GM12874 (cell line): ENCODE measurements around the gene SCGN.
A peak's percentile ranks its signal among the peaks of the same experiment; 100 is the strongest.

Experiments used
- TF ChIP-seq, protein P1 (sequence below): IDR thresholded peaks from 2 replicates; pipeline ENCODE4 v1.5.1; 2011; ENCODE audit warnings: low read depth, mild to moderate bottlenecking, control low read depth, low read length, moderate library complexity; ENCODE audit not compliant: insufficient read depth

The SCGN gene

DNA sequence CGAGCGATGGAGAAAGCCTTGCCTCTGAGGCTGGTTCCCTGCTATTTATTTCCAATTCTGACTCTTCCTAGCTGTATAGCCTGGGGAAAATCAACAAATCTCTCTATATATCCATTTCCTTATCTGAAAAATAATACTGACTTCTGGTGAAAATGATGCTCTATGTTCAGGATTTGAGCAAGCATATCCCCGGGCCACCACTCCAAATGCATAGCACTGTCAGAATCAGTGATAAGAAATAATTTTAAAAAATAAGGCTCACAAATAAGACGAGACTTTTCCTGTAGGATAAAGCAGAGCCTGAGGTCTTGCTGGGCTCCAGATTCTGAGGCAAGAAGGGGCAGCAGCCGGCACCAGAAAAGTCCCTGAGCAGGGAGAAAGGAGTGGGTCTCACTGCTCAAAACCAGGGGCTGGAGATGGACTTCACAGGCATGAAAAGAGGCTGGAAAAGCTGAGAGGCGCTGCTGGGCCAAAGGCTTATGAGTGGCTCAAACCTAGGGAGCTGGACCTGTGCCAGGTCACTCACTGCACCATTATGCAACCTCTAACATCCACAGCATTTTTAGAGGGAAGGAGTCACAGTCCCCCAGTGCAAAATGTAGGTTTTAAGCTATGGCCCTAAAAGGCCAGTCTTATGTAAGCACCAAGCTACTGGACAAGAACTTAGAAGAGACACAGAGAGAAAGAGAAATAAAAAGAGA, 54.4 kb downstream of the SCGN start:
- TF ChIP-seq, protein P1, sequence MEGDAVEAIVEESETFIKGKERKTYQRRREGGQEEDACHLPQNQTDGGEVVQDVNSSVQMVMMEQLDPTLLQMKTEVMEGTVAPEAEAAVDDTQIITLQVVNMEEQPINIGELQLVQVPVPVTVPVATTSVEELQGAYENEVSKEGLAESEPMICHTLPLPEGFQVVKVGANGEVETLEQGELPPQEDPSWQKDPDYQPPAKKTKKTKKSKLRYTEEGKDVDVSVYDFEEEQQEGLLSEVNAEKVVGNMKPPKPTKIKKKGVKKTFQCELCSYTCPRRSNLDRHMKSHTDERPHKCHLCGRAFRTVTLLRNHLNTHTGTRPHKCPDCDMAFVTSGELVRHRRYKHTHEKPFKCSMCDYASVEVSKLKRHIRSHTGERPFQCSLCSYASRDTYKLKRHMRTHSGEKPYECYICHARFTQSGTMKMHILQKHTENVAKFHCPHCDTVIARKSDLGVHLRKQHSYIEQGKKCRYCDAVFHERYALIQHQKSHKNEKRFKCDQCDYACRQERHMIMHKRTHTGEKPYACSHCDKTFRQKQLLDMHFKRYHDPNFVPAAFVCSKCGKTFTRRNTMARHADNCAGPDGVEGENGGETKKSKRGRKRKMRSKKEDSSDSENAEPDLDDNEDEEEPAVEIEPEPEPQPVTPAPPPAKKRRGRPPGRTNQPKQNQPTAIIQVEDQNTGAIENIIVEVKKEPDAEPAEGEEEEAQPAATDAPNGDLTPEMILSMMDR: no peak

DNA sequence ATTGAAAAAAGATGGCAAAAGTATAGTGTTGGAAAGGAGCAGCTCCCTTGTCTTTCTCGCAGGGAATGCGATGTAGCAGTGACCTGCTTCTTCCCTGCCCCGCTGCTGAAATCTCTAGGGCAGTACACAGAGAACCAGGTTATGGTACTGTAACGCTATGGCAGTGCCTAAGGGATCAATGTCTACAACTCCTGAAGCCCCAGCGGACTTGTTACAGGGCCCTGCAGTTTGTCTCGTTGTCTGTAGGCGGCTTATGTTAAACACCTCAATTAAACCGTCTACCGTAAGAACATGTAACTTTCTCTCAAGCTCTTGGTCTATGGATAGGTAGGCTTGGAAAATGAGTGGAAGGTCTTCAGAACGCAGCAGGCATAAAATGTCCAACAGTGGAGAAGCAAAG, 57.7 kb downstream of the SCGN start:
- TF ChIP-seq, protein P1: no peak

DNA sequence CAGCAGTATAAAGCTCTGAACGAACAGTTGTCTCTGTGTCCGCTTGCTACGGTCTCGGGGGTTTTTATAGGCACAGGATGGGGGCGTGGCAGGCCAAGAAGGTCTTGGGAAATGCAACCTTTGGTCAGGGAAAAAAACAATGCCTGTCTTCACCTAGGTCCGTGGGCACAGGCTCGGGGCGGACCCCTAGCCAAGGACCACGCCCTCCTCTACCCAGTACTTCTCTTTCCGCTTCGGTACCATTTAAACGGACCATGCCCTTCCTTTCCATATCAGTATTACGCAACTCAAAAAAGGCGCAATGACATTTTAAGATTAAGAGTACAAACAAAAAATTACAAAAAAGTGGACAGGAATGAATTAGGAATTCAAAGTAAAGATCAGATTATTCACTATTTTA, 58.3 kb downstream of the SCGN start:
- TF ChIP-seq, protein P1: no peak

DNA sequence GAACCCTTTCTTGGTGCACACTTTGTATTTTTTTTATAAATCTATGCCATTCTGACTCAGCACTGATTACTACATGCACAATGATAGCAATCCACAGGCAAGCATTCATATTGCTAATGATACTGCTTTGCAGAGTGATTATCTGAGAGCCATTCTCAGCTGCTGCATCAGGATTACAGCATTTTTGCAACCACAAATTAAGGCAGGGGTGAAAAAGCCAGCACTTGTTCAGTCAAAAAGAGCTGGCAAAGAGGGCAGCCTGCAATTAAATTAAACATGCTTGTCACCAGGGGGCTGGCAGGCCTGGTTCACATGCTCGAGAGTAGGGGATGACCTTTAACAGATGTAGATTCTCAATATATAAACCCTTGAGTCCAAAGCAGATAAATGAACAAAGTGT, 61.8 kb downstream of the SCGN start:
- TF ChIP-seq, protein P1: no peak

DNA sequence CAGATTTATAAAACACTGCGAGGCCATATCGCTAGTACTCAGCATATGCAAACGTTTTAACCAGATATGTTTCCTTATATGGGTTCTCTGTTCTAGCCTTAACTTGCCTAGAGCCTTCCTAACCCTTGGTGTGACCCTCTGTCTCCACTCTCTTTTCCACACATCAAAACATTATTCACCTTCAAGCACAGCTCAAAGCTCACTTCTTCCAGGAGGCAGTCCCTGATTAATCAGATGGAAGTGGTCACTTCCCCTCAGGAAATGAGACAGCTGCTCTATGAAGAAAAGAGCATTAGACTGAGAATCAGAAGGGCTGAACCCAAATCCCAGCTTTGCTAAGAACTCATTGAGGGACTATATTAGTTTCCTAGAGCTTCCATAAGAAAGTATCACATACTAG, 62.8 kb downstream of the SCGN start:
- TF ChIP-seq, protein P1: no peak

DNA sequence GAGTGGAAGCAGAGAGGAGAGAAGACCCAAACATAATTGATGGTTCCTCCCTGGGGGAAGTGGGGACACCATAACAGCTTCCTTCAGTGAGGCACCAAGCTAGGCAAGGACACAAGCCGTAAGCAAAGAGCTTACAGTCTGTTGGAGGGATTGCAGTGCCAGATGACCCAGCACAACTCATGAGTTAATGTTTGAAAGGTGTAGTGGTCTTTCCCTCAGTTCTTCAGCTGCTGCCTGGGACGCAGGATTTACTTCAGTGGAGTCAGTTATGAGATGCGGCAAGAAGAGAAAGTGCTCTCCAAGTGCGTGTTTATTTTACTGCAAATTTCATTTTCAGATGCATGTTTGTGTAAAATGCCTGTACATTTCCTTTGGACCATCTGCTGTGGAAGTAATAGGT, 63.8 kb downstream of the SCGN start:
- TF ChIP-seq, protein P1: no peak

DNA sequence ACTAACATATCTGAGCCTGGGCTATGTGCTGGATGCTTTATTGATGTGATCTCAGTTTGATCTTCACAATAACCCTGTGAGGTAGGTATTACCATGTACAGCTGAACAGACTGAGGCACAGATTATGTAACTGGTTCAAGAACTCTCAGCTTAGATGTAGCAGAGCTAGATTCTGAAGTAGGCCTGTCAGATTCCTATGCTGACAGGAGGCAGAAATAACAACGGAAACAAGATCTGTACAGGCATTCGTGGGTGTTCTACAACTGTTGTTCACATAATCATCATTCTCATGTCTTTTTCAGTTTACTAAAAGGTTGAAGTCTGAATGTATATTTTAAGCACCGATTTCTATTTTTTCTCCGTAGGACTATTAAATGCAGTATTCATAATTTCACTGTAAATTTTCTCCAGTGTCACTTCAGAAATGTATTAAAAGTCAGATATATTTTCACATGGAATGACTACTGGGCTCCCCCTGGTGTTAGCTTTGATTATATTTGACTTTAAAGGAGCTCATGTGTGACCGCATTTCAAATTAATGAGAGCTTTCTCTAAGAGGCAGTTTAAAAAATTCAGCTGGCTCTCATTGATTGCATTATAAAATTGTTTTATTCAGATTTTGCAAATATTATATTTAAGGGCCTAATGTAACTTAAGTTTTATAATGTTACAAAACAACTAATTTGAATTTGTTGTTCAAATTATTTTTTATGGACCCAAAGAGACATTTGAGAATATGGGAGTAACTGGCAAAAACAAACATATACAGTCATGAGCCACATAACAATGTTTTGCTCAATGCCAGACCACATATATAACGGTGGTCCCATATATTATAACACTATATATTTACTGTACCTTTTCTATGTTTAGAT, 66.1 kb downstream of the SCGN start:
- TF ChIP-seq, protein P1: peak; percentile 30; the same call in 1 of the 2 replicates
